Smooth muscle cell (in vitro differentiated cells): ENCODE measurements around the gene SLC7A14. TPM values are rescaled to one million over a fixed set of nuclear protein-coding genes. Genes with fewer than 3 reads are reported as not detected.

ENCODE experiments used
- DNase-seq: peaks from one replicate; lab custom pipeline; 2025; ENCODE audit not compliant: unreplicated experiment; lab: John Stamatoyannopoulos, UW
- H2AFZ ChIP-seq: fragments of 200-600 bp; sonication (generic); 2 replicates; pipeline ENCODE4 v1.6.0; 2016; ENCODE audit warnings: antibody characterized with exemption, low read depth, mild to moderate bottlenecking
- H3F3A ChIP-seq: fragments of 200-600 bp; sonication (generic); 2 replicates; pipeline ENCODE4 v1.6.0; 2017; ENCODE audit warnings: antibody characterized with exemption, low read depth
- H3K27ac ChIP-seq: fragments of 200-600 bp; sonication (generic); 2 replicates; pipeline ENCODE4 v1.5.1; 2016; ENCODE audit warnings: low read depth, mild to moderate bottlenecking
- H3K27me3 ChIP-seq: fragments of 200-600 bp; sonication (generic); 2 replicates; pipeline ENCODE4 v1.6.1; 2016; ENCODE audit warnings: low read depth, mild to moderate bottlenecking
- H3K36me3 ChIP-seq: fragments of 200-600 bp; sonication (generic); 2 replicates; pipeline ENCODE4 v1.5.1; 2016; ENCODE audit warnings: low read depth
- H3K4me1 ChIP-seq: fragments of 200-600 bp; sonication (generic); 2 replicates; pipeline ENCODE4 v1.5.1; 2016; ENCODE audit warnings: low read depth
- H3K4me2 ChIP-seq: fragments of 200-600 bp; sonication (generic); 2 replicates; pipeline ENCODE4 v1.6.0; 2016; ENCODE audit warnings: mild to moderate bottlenecking
- H3K4me3 ChIP-seq: fragments of 200-600 bp; sonication (generic); 2 replicates; pipeline ENCODE4 v1.5.1; 2016; ENCODE audit warnings: mild to moderate bottlenecking
- H3K79me2 ChIP-seq: fragments of 200-600 bp; sonication (generic); 2 replicates; pipeline ENCODE4 v1.6.0; 2016; ENCODE audit warnings: low read depth, mild to moderate bottlenecking
- H3K9ac ChIP-seq: fragments of 200-600 bp; sonication (generic); 2 replicates; pipeline ENCODE4 v1.6.0; 2016; ENCODE audit warnings: low read depth
- H3K9me3 ChIP-seq: fragments of 200-600 bp; sonication (generic); replicated peaks from 2 replicates; pipeline ENCODE4 v1.5.1; 2016; ENCODE audit warnings: low read depth
- H4K20me1 ChIP-seq: fragments of 200-600 bp; sonication (generic); 2 replicates; pipeline ENCODE4 v1.6.0; 2016; ENCODE audit warnings: low read depth
- CTCF ChIP-seq: fragments of 200-600 bp; sonication (generic); IDR thresholded peaks from 2 replicates; pipeline ENCODE4 v1.5.1; 2017; ENCODE audit warnings: borderline replicate concordance, mild to moderate bottlenecking, antibody characterized with exemption; ENCODE audit not compliant: insufficient read depth, poor library complexity, severe bottlenecking
- WGBS: methylation state at CpG from one replicate; pipeline ENCODE4 v1.1.7; 2016; ENCODE audit warnings: low lambda C conversion rate; 5-methylcytosine and 5-hydroxymethylcytosine counted together
- polyA plus RNA-seq: library from polyadenylated mRNA; unstranded; fragments of >200 nt; fragmentation: Nextera tagmentation; extraction: Ambion mirVana; gene quantifications from 2 replicates; pipeline ENCODE4 v1.2.1, GENCODE V29; 2016
- total RNA-seq: library from RNA; depleted of rRNA; stranded (reverse); fragments of >200 nt; gene quantifications from 2 replicates; pipeline ENCODE4 v1.2.3, GENCODE V29; 2014

The SLC7A14 gene
- total and polyA plus RNA-seq, 2 experiments from 2014 or later = not detected

GRCh38 chr3:170441412-170441811 is 144.5 kb downstream of the SLC7A14 start:
- no peaks in the 10 kb centered on the region for H3F3A ChIP-seq
- H2AFZ ChIP-seq = no peak overlapping the region
- no peaks in the 10 kb centered on the region for H3K4me1 ChIP-seq
- no peaks in the 10 kb centered on the region for H4K20me1 ChIP-seq
- 100% methylated on average over 4 of the region's 4 CpGs for WGBS
- no peak overlapping the region for H3K9ac ChIP-seq
- no peaks in the 10 kb centered on the region for H3K9me3 ChIP-seq
- H3K27ac ChIP-seq = no peak overlapping the region
- H3K4me2 ChIP-seq = no peak overlapping the region
- no peaks in the 10 kb centered on the region for H3K36me3 ChIP-seq
- TF ChIP-seq CTCF = no peak
- H3K27me3 ChIP-seq = no peaks in the 10 kb centered on the region
- no peak for DNase-seq
- H3K79me2 ChIP-seq = no peaks in the 10 kb centered on the region
- no peak overlapping the region for H3K4me3 ChIP-seq

GRCh38 chr3:170440344-170440743 is 145.5 kb downstream of the SLC7A14 start:
- Histone ChIP-seq H3F3A (no peaks in the 10 kb centered on the region), H3K4me3 (no peak overlapping the region), H2AFZ (no peak overlapping the region), H3K9me3 (no peaks in the 10 kb centered on the region), H3K27ac (no peak overlapping the region), H4K20me1 (no peaks in the 10 kb centered on the region), H3K9ac (no peak overlapping the region), H3K36me3 (no peaks in the 10 kb centered on the region), H3K4me2 (no peak overlapping the region), H3K79me2 (no peaks in the 10 kb centered on the region), H3K4me1 (no peaks in the 10 kb centered on the region), H3K27me3 (no peaks in the 10 kb centered on the region)
- DNase-seq = no peak
- no peak for TF ChIP-seq CTCF
- 95% methylated on average over 2 of the region's 2 CpGs for WGBS

- DNase-seq = no peak
- Histone ChIP-seq H3K79me2 (no peaks in the 10 kb centered on the region), H3K36me3 (no peaks in the 10 kb centered on the region), H4K20me1 (no peaks in the 10 kb centered on the region), H3K27me3 (no peaks in the 10 kb centered on the region), H3K4me1 (no peaks in the 10 kb centered on the region), H3K4me3 (no peak overlapping the region), H3K9ac (no peak overlapping the region), H3K9me3 (no peaks in the 10 kb centered on the region), H3F3A (no peaks in the 10 kb centered on the region), H3K27ac (no peak overlapping the region), H3K4me2 (no peak overlapping the region), H2AFZ (no peak overlapping the region)
- no peak for TF ChIP-seq CTCF
- WGBS = 96% methylated on average over 1 of the region's 1 CpG
Measured at GRCh38 chr3:170438836-170439235, 147.0 kb downstream of the SLC7A14 start.

- 82% methylated on average over 10 of the region's 10 CpGs for WGBS
- no peaks in the 10 kb centered on the region for H3K79me2 ChIP-seq
- no peak overlapping the region for H3K27ac ChIP-seq
- H3K36me3 ChIP-seq = no peaks in the 10 kb centered on the region
- H3F3A ChIP-seq = no peaks in the 10 kb centered on the region
- no peaks in the 10 kb centered on the region for H3K9me3 ChIP-seq
- no peak for DNase-seq
- no peak overlapping the region for H3K4me2 ChIP-seq
- no peak overlapping the region for H3K4me3 ChIP-seq
- no peaks in the 10 kb centered on the region for H3K4me1 ChIP-seq
- H2AFZ ChIP-seq = no peak overlapping the region
- no peak overlapping the region for H3K9ac ChIP-seq
- H3K27me3 ChIP-seq = no peaks in the 10 kb centered on the region
- H4K20me1 ChIP-seq = no peaks in the 10 kb centered on the region
- no peak for TF ChIP-seq CTCF
Measured at GRCh38 chr3:170437696-170438407, 148.0 kb downstream of the SLC7A14 start.
